DND-41 (cell line): Measurements from ENCODE around the gene RPL15.

Experiments used
- ATAC-seq: fragments of 200-7000 bp; cut with Tn5 transposase; 3 replicates; pipeline ENCODE4 v1.9.1; 2021; ENCODE audit warnings: low read depth; ENCODE audit not compliant: insufficient read depth
- DNase-seq: peaks from one replicate; pipeline ENCODE4 v3.0.0-alpha.2; 2020
- H2AFZ ChIP-seq: 2 replicates; pipeline ENCODE4 v1.6.0; 2012; ENCODE audit warnings: low read depth, low read length
- H3K27ac ChIP-seq: 2 replicates; pipeline ENCODE4 v1.5.1; 2012; ENCODE audit warnings: low read length, inconsistent platforms
- H3K27me3 ChIP-seq: fragments of 200-600 bp; sonication (generic); 2 replicates; pipeline ENCODE4 v1.6.0; 2012; ENCODE audit warnings: low read length, mild to moderate bottlenecking, inconsistent platforms; ENCODE audit not compliant: insufficient read depth, poor library complexity
- H3K36me3 ChIP-seq: 2 replicates; pipeline ENCODE4 v1.5.1; 2012; ENCODE audit warnings: low read length, inconsistent platforms; ENCODE audit not compliant: insufficient read depth
- H3K4me1 ChIP-seq: 2 replicates; pipeline ENCODE4 v1.5.1; 2012; ENCODE audit warnings: mild to moderate bottlenecking, low read length; ENCODE audit not compliant: insufficient read depth
- H3K4me2 ChIP-seq: 2 replicates; pipeline ENCODE4 v1.6.0; 2012; ENCODE audit warnings: mild to moderate bottlenecking, moderate library complexity, low read length, inconsistent platforms; ENCODE audit not compliant: insufficient read depth
- H3K4me3 ChIP-seq, 2 experiments: fragments of 200-600 bp in 1 of 2; shearing (Covaris generic) in 1 of 2; 2 replicates each; pipeline ENCODE4 v1.5.1; 2012 to 2016; ENCODE audit warnings: inconsistent platforms in 2 of 2, low read length in 2 of 2, mild to moderate bottlenecking in 2 of 2, low read depth in 1 of 2, moderate library complexity in 1 of 2
- H3K79me2 ChIP-seq: 2 replicates; pipeline ENCODE4 v1.6.0; 2012; ENCODE audit warnings: low read length, inconsistent platforms; ENCODE audit not compliant: insufficient read depth
- H3K9ac ChIP-seq: 2 replicates; pipeline ENCODE4 v1.6.0; 2012; ENCODE audit warnings: low read depth, mild to moderate bottlenecking, inconsistent platforms, low read length, moderate library complexity
- H3K9me3 ChIP-seq: 2 replicates; pipeline ENCODE4 v1.5.1; 2012; ENCODE audit warnings: low read length, moderate library complexity, mild to moderate bottlenecking, inconsistent platforms; ENCODE audit not compliant: insufficient read depth, severe bottlenecking
- H4K20me1 ChIP-seq: 2 replicates; pipeline ENCODE4 v1.6.0; 2012; ENCODE audit warnings: low read length; ENCODE audit not compliant: insufficient read depth
- CTCF ChIP-seq: IDR thresholded peaks from 2 replicates; pipeline ENCODE4 v1.5.1; 2012; ENCODE audit warnings: borderline replicate concordance, low read length, moderate library complexity, mild to moderate bottlenecking; ENCODE audit not compliant: poor library complexity, severe bottlenecking; ENCODE audit errors: extremely low read depth
- EZH2 ChIP-seq: IDR thresholded peaks from 3 replicates; pipeline ENCODE4 v1.6.1; 2012; ENCODE audit warnings: borderline replicate concordance, low read depth, mild to moderate bottlenecking, moderate library complexity, low read length, inconsistent platforms; ENCODE audit not compliant: severe bottlenecking

RPL15 gene

DNA sequence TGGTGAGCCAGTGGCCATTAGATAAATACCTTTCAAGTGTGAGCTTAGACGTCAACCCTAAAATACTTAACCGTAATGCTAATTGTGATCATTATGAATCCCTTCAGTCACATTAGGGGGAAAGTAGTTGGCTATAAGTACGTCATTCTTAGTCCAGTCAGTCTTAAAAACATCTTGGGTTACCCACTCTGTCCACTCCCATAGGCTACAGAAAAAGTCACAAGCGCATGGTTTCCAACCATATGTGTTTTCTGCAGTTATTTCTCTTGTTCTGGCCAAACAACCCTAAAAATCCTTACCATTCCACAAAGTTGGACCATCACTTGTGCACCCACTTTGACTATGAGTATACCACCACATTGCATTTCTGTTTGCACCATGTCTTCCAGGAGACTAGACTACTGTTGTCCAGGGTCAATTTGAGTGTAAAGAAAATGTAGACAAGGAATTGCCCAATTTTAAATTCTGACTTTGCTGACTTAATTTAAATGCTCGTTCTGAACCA, 3.3 kb downstream of the RPL15 start:
- Histone ChIP-seq H3K9ac (no peak overlapping the region), H3K27ac (no peak overlapping the region)

GRCh38 chr3:23921052-23921511, 4.2 kb downstream of the RPL15 start:
- H3K4me1 ChIP-seq = peaks cover 17% of the 10 kb centered on the region
- H3K27ac ChIP-seq = no peak overlapping the region
- no peak overlapping the region for H2AFZ ChIP-seq
- ATAC-seq = no peak
- DNase-seq = no peak
- no peaks in the 10 kb centered on the region for H3K9me3 ChIP-seq
- no peak overlapping the region for H3K4me2 ChIP-seq
- peaks cover 23% of the 10 kb centered on the region for H3K79me2 ChIP-seq
- peaks cover 40% of the 10 kb centered on the region for H3K36me3 ChIP-seq
- TF ChIP-seq EZH2 (no peak), CTCF (no peak)
- H4K20me1 ChIP-seq = peaks cover 30% of the 10 kb centered on the region
- H3K9ac ChIP-seq = no peak overlapping the region
- H3K27me3 ChIP-seq = no peaks in the 10 kb centered on the region
- no peak overlapping the region for H3K4me3 ChIP-seq

More for the DNA sequence above, 3.3 kb downstream of the RPL15 start:
- peaks cover 30% of the 10 kb centered on the region for H4K20me1 ChIP-seq
- H3K79me2 ChIP-seq = peaks cover 26% of the 10 kb centered on the region
- H3K36me3 ChIP-seq = peaks cover 40% of the 10 kb centered on the region
- H3K4me3 ChIP-seq = no peak overlapping the region
- peaks cover 26% of the 10 kb centered on the region for H3K4me1 ChIP-seq
- DNase-seq (no peak), ATAC-seq (no peak)
- H3K27me3 ChIP-seq = no peaks in the 10 kb centered on the region
- H2AFZ ChIP-seq = no peak overlapping the region
- TF ChIP-seq CTCF (no peak), EZH2 (no peak)
- H3K4me2 ChIP-seq = no peak overlapping the region; the same call in 1 of the 2 replicates
- no peaks in the 10 kb centered on the region for H3K9me3 ChIP-seq

DNA sequence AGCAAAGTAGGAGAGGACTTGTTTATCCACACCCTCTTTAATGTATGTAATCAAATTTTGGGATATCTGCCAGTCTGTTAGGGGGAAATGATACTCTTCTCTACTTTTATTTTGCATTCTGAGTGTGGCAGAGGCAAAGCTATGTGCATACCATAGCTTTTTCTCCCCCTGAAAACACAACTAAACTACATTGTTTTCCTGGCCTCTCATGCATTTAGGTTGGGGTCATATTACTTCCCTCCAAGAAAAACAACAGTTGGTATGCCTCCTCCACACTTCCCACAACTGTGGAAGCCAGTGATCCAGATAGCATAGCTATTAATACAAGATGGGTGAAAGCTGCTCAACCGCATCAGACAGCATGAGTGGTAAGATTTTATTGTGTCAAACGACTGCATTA, 6.9 kb downstream of the RPL15 start:
- Histone ChIP-seq H3K4me1 (peaks cover 3% of the 10 kb centered on the region; the same call in 1 of the 2 replicates), H3K9me3 (no peaks in the 10 kb centered on the region), H2AFZ (no peak overlapping the region), H3K27me3 (no peaks in the 10 kb centered on the region), H3K4me2 (no peak overlapping the region), H3K9ac (no peak overlapping the region), H3K27ac (no peak overlapping the region), H3K4me3 (no peak overlapping the region), H3K36me3 (peaks cover 26% of the 10 kb centered on the region), H4K20me1 (peaks cover 15% of the 10 kb centered on the region; the same call in 1 of the 2 replicates), H3K79me2 (peaks cover 2% of the 10 kb centered on the region)
- TF ChIP-seq EZH2 = no peak
- TF ChIP-seq CTCF = no peak
- ATAC-seq (no peak), DNase-seq (no peak)
